NCI-H748 (cell line): ENCODE results near the gene EPHA8.
A peak's percentile ranks its signal among the peaks of the same experiment; 100 is the strongest.

Experiments
- DNase-seq: peaks from one replicate; lab custom pipeline; 2025; ENCODE audit not compliant: unreplicated experiment; lab: John Stamatoyannopoulos, UW

Gene EPHA8

GRCh38 chr1:22638476-22639234 lies 75.4 kb downstream of the EPHA8 start:
- DNase-seq, result no peak

- DNase-seq, result no peak
These were observed 76.0 kb downstream of the EPHA8 start for GRCh38 chr1:22639286-22639685.

GRCh38 chr1:22641247-22641646 lies 78.0 kb downstream of the EPHA8 start:
- DNase-seq, result no peak

GRCh38 chr1:22641906-22642636 lies 78.8 kb downstream of the EPHA8 start:
- DNase-seq, result peak; percentile 42

DNA sequence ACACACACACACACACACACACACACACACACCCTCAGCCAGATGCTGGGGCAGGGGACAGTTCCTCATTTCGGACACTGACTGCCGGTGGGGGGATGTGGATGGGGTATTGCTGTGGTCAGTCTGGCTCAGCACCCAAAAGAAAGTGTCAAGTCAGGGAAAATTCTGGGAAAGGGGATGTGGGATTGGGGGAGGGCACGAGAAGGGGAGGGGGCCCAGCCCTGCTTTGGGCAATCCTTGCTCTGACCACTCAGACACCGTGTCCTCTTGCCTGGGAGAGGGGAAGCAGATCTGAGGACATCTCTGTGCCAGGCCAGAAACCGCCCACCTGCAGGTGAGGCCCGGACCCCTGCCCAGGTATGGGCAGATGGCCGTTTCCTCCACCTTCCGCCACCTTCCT lies 80.1 kb downstream of the EPHA8 start, which contains the start of gene C1QC:
Gene C1QC (plus strand): TSS at position 253 of the 400 bp plus-strand sequence. CDS start 391 bp downstream, outside the sequence.
- DNase-seq, result no peak

- DNase-seq, result no peak
These were observed 80.6 kb downstream of the EPHA8 start for GRCh38 chr1:22643928-22644327.

DNA sequence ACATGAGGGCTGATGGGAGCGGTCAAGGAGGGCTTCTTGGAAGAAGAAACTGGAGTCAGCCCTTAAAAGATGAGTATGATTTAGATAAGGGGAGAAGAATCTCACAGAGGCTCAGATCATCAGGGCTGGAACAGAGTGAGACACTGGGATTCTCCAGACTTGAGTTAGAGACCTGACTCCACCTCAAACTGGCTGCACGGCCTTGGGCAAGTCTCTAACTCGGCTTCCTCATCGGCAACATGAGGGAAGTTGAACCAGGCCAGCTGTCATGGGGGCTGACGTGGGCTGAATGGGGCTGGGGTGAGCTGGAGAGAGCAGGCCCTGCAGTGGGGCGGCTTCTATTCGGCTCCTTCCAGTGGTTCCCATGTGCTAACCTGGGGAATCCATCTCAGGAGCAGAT lies 82.6 kb downstream of the EPHA8 start:
- DNase-seq, result no peak

GRCh38 chr1:22646384-22646783 lies 83.1 kb downstream of the EPHA8 start:
- DNase-seq, result no peak

- no peak for DNase-seq
These were observed 86.9 kb downstream of the EPHA8 start for GRCh38 chr1:22650089-22650693.

DNA sequence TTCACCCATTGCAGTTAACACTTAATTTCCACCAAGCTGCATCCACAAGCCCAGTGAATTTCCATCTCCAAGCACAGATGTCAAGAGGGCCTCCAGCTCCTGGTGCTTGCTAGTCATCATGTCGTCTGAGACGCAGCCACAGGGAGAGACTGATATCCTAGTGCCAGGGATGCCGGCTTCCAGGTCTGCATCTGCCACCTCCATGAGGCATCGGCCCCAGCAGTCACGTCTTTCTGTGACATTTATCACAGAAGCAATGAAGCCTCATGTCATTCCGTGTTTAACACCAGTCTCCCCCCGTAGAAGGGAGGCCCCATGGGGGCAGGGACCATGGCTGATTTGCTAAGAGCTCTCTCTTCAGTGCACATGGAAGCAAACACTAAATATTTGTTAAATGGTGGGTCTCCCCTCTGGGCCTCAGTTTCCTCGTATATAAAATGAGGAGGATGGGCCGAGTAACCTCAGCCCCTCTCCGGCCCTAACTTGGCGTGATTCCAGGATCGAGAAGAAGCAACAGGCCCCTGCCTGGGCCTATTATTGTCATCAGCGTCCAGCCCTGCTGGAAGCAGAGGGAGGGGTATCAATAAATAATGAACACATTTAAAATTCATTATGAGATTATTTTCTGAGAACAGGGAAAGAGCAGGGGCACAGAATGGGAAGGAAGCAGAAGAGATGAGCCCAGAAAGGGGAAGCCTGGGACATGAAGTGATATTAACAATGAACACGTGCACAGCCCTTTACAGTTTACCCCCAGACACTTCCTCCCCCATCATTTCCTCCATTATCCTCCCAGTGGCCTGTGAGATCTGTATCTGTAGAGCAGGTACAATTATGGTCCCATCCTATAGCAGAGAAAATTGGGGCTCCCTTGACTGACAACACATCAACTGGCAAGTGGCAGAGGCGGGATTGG lies 88.9 kb downstream of the EPHA8 start:
- DNase-seq, result no peak

DNA sequence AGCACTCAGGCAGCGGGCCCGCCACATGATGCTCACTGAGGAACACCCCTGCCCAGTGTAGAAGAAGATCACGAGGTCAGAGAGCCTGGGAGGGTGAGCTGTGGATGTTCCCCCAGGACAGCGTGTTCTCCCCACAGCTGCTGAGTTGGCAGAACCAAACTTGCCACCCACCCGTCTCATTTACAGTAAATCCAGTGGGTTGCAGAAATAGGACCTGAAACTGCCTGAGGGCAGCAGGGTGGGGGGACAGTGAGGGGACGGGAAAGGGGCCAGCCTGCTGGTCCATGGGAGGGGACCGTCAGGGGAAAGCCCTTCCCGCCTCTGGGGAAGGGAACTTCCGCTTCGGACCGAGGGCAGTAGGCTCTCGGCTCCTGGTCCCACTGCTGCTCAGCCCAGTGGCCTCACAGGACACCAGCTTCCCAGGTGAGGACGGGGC lies 89.6 kb downstream of the EPHA8 start, which contains the start of gene C1QB:
Gene C1QB (plus strand): TSS at position 356 of the 436 bp plus-strand sequence. CDS start 6,227 bp downstream, outside the sequence.
- DNase-seq, result no peak
